Colonic mucosa (tissue), 4 donors: ENCODE data around the gene SYNJ2. TPM values are rescaled to one million over a fixed set of nuclear protein-coding genes. Genes with fewer than 3 reads are reported as not detected.

Experiments used
- DNase-seq: peaks from one replicate; pipeline ENCODE4 v3.0.0-alpha.2; 2020
- H3K27ac ChIP-seq: fragments of 200-600 bp; one replicate; pipeline ENCODE4 v1.8.0; 2021
- H3K27me3 ChIP-seq: fragments of 200-600 bp; one replicate; pipeline ENCODE4 v1.8.0; 2021
- H3K36me3 ChIP-seq: fragments of 200-600 bp; one replicate; pipeline ENCODE4 v1.8.0; 2021
- H3K4me1 ChIP-seq: fragments of 200-600 bp; one replicate; pipeline ENCODE4 v1.8.0; 2021; ENCODE audit warnings: mild to moderate bottlenecking
- H3K4me3 ChIP-seq: fragments of 200-600 bp; one replicate; pipeline ENCODE4 v1.8.0; 2021
- H3K9ac ChIP-seq, 2 donors: one replicate each; pipeline ENCODE4 v1.7.0; 2013; ENCODE audit warnings: control low read depth in 2 of 2, low read depth in 2 of 2, low read length in 2 of 2
- H3K9me3 ChIP-seq: fragments of 200-600 bp; one replicate; pipeline ENCODE4 v1.8.0; 2021
- CTCF ChIP-seq: fragments of 200-600 bp; IDR thresholded peaks from one replicate; pipeline ENCODE4 v1.8.0; 2022; ENCODE audit warnings: antibody characterized with exemption, mild to moderate bottlenecking
- intact Hi-C: fragments of 100-400 bp; cut with DNase I; formaldehyde crosslinking; loops from one replicate; pipeline ENCODE4 v1.14.1; 2022
- total RNA-seq, 2 donors: library from RNA; stranded (reverse); fragmentation: NEBNext Ultra II Directional in 1 of 2; extraction: Animal tissue kit (Norgen Biotek cat#: 25700) in 1 of 2; gene quantifications; one replicate each; pipeline ENCODE4 v1.2.1, GENCODE V29; 2021
- donor health status: healthy.
- donor health status: DM: no; HTN: no; CAD: no.
- donor health status: DM: no; HTN: no; CAD: no.

SYNJ2 gene
- total RNA-seq, 2 donors from 2014 or later: 46.0 to 53.5 TPM

- no peak for TF ChIP-seq CTCF
- Histone ChIP-seq H3K27ac (no peak overlapping the region), H3K4me1 (no peaks in the 10 kb centered on the region), H3K9me3 (no peaks in the 10 kb centered on the region), H3K36me3 (no peaks in the 10 kb centered on the region), H3K27me3 (no peaks in the 10 kb centered on the region), H3K9ac (no peak overlapping the region), H3K4me3 (no peak overlapping the region)
- no peak for DNase-seq
- intact Hi-C loops: loop anchor here (10.0 kb wide), 1 partner anchor 323 kb away; no protein-coding TSS in a partner anchor
These were observed 96.0 kb downstream of the SYNJ2 start for GRCh38 chr6:158077676-158078075.

GRCh38 chr6:158078320-158078719 is 96.7 kb downstream of the SYNJ2 start:
- Histone ChIP-seq H3K27ac (no peak overlapping the region), H3K4me1 (no peaks in the 10 kb centered on the region), H3K9me3 (no peaks in the 10 kb centered on the region), H3K27me3 (no peaks in the 10 kb centered on the region), H3K9ac (no peak overlapping the region), H3K36me3 (no peaks in the 10 kb centered on the region), H3K4me3 (no peak overlapping the region)
- intact Hi-C loops: loop anchor here (10.0 kb wide), 1 partner anchor 324 kb away; no protein-coding TSS in a partner anchor
- no peak for DNase-seq
- TF ChIP-seq CTCF: no peak

- TF ChIP-seq CTCF: no peak
These were observed 99.4 kb downstream of the SYNJ2 start for GRCh38 chr6:158080849-158081656.

GRCh38 chr6:158081657-158081935 is 99.9 kb downstream of the SYNJ2 start:
- intact Hi-C loops: no loop called here
- H3K4me3 ChIP-seq: no peak overlapping the region

More at GRCh38 chr6:158080849-158081656, 99.4 kb downstream of the SYNJ2 start:
- Histone ChIP-seq H3K36me3 (no peaks in the 10 kb centered on the region), H3K9me3 (no peaks in the 10 kb centered on the region), H3K4me1 (no peaks in the 10 kb centered on the region), H3K27me3 (no peaks in the 10 kb centered on the region), H3K4me3 (no peak overlapping the region), H3K27ac (no peak overlapping the region), H3K9ac (no peak overlapping the region)
- intact Hi-C loops: no loop called here
- no peak for DNase-seq

More at GRCh38 chr6:158081657-158081935, 99.9 kb downstream of the SYNJ2 start:
- no peak overlapping the region for H3K27ac ChIP-seq
- DNase-seq: no peak
- no peak for TF ChIP-seq CTCF
- no peaks in the 10 kb centered on the region for H3K4me1 ChIP-seq
- H3K27me3 ChIP-seq: no peaks in the 10 kb centered on the region
- no peaks in the 10 kb centered on the region for H3K9me3 ChIP-seq
- no peak overlapping the region for H3K9ac ChIP-seq
- H3K36me3 ChIP-seq: no peaks in the 10 kb centered on the region
